ENCODE data around the gene LFNG.
A peak's percentile ranks its signal among the peaks of the same experiment; 100 is the strongest.

LFNG gene

DNA sequence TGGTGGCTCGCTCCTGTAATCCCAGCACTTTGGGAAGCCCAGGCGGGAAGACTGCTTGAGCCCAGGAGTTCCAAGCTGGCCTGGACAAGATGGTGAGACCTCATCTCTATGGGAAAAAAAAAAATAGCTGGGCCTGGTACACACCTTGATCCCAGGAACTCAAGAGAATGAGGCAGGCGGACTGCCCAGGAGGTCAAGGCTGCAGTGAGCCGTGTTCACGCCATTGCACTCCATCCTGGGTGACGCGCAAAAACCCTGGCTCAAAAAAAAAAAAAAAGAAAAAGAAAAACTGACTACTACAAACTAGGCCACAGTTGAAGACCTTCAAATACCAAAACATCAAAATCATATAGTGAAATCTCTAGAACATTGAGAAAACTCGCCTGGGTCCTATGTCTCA, 31.8 kb downstream of the LFNG start:
- H3K4me3 ChIP-seq (ENCODE audit: low read depth, low read length), result no peak overlapping the region
- POLR2A ChIA-PET, result interaction anchor here (0.9 kb wide), 1 partner anchor 25 kb away, joined by 3 read pairs; no protein-coding TSS in a partner anchor
- DNase-seq (ENCODE audit: low read depth, low spot score), result no peak
- no peak for TF ChIP-seq CTCF (IDR thresholded peaks at IDR 0.05; ENCODE audit: insufficient read depth, low read length, missing control alignments)
- CTCF ChIA-PET, result interaction anchor here (0.7 to 1.1 kb wide), 3 partner anchors 16 to 130 kb away, joined by 3 to 4 read pairs (median 4); no protein-coding TSS in a partner anchor

GRCh38 chr7:2553108-2553507, 33.5 kb downstream of the LFNG start:
- TF ChIP-seq CTCF (IDR thresholded peaks at IDR 0.05; ENCODE audit: insufficient read depth, low read length, missing control alignments), result no peak
- DNase-seq (ENCODE audit: low read depth, low spot score), result no peak
- CTCF ChIA-PET, result interaction anchor here (1.6 to 1.9 kb wide), 3 partner anchors 10 to 102 kb away, joined by 4 to 5 read pairs (median 4); no protein-coding TSS in a partner anchor

DNA sequence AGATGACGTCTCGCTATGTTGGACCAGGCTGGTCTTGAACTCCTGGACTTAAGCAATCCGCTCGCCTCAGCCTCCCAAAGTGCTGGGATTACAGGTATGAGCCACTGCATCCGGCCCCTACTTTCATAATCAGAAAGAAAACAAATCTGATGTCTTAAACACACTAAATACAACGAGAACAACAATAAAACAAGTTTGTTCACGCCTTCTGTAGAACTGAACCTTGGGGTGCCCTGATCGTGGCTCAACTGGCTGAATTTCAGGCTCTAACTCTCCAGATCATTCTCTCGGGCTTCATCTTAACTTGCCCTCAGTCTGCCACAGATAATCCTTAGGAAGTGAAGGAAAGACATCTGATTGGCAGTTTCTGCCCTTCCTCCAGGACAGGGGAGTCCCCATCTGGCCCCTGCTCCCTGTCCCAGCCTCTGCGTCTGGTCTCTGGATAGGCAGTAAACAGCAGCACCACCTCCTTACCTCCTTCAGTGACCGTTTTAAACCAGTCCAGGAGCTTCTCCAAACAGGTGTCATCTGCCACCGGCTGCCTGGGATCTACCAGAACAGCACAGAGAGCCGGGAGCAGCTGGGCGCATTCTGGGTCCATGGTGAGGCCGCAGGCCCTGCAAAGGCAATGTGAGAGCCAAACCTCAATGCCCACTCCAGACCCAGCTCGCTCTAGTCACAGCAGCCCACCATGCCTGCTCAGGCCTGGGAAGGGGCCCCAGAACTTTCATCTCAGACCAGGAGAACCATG, 34.4 kb downstream of the LFNG start:
- POLR2A ChIA-PET, result no interaction called here
- H3K4me3 ChIP-seq (ENCODE audit: low read depth, low read length), result peak overlapping the region; percentile 74
- DNase-seq (ENCODE audit: low read depth, low spot score), result no peak
- no peak for TF ChIP-seq CTCF (IDR thresholded peaks at IDR 0.05; ENCODE audit: insufficient read depth, low read length, missing control alignments)
- CTCF ChIA-PET, result interaction anchor here (1.6 to 1.9 kb wide), 3 partner anchors 10 to 103 kb away, joined by 4 to 5 read pairs (median 4); no protein-coding TSS in a partner anchor

More at GRCh38 chr7:2553108-2553507, 33.5 kb downstream of the LFNG start:
- POLR2A ChIA-PET, result no interaction called here
- H3K4me3 ChIP-seq (ENCODE audit: low read depth, low read length), result no peak overlapping the region

- ChIA-PET CTCF (interaction anchor here (1.6 to 1.9 kb wide), 2 partner anchors 77 to 103 kb away, joined by 4 read pairs; no protein-coding TSS in a partner anchor), POLR2A (no interaction called here)
- DNase-seq (ENCODE audit: low read depth, low spot score), result no peak
- H3K4me3 ChIP-seq (ENCODE audit: low read depth, low read length), result peak overlapping the region; percentile 74
- TF ChIP-seq CTCF (IDR thresholded peaks at IDR 0.05; ENCODE audit: insufficient read depth, low read length, missing control alignments), result no peak
Observed at GRCh38 chr7:2554661-2555111, 35.1 kb downstream of the LFNG start.

GRCh38 chr7:2555121-2556052, 35.8 kb downstream of the LFNG start, which contains the start of gene BRAT1:
BRAT1 (minus strand) TSS chr7:2555524; CDS start chr7:2554431, 1,093 bp downstream.
- ChIA-PET CTCF (interaction anchor here (0.7 to 1.9 kb wide), 6 partner anchors 58 to 112 kb away, joined by 3 to 5 read pairs (median 4); no protein-coding TSS in a partner anchor), POLR2A (no interaction called here)
- peak; percentile 61 for TF ChIP-seq CTCF (IDR thresholded peaks at IDR 0.05; ENCODE audit: insufficient read depth, low read length, missing control alignments)
- peak within 1 kb of the TSS; percentile 74 for H3K4me3 ChIP-seq (ENCODE audit: low read depth, low read length)
- DNase-seq (ENCODE audit: low read depth, low spot score), result peak; percentile 49
